CD14-positive monocyte (primary cell): ENCODE measurements around the gene PLCB2. TPM values are rescaled to one million over a fixed set of nuclear protein-coding genes. Genes with fewer than 3 reads are reported as not detected.

Experiments
- DNase-seq, 3 donors: peaks; one replicate each; pipeline ENCODE4 v3.0.0-alpha.2; 2011 to 2022
- H2AFZ ChIP-seq: 2 replicates; pipeline ENCODE4 v1.6.0; 2012; ENCODE audit warnings: mild to moderate bottlenecking, low read depth, low read length, inconsistent platforms; ENCODE audit not compliant: insufficient read depth, poor library complexity, severe bottlenecking
- H3K27ac ChIP-seq, 2 donors: 1 replicate in 1 of 2; 2 replicates in 1 of 2; pipeline ENCODE4 v1.5.1; 2012 to 2013; ENCODE audit warnings: low read length in 2 of 2, control low read depth in 1 of 2, inconsistent platforms in 1 of 2, low read depth in 1 of 2, mild to moderate bottlenecking in 1 of 2
- H3K27me3 ChIP-seq, 2 donors: one replicate each; pipeline versions ENCODE4 v1.6.0 to v1.6.1; 2011 to 2013; ENCODE audit warnings: low read length in 2 of 2; ENCODE audit not compliant: control insufficient read depth in 2 of 2, insufficient read depth in 2 of 2
- H3K36me3 ChIP-seq, 2 donors: replicated peaks in 1 of 2; 1 replicate in 1 of 2; 2 replicates in 1 of 2; pipeline versions ENCODE4 v1.5.1 to v1.6.1; 2012 to 2013; ENCODE audit warnings: low read length in 2 of 2, control low read depth in 1 of 2, inconsistent platforms in 1 of 2, mild to moderate bottlenecking in 1 of 2; ENCODE audit not compliant: insufficient read depth in 2 of 2, control insufficient read depth in 1 of 2
- H3K4me1 ChIP-seq, 2 donors: 1 replicate in 1 of 2; 2 replicates in 1 of 2; pipeline versions ENCODE4 v1.5.1 to v1.6.1; 2012 to 2013; ENCODE audit warnings: low read length in 2 of 2, control low read depth in 1 of 2, inconsistent platforms in 1 of 2, mild to moderate bottlenecking in 1 of 2, moderate library complexity in 1 of 2; ENCODE audit not compliant: insufficient read depth in 2 of 2, control insufficient read depth in 1 of 2
- H3K4me2 ChIP-seq: replicated peaks from 2 replicates; pipeline ENCODE3; 2012; ENCODE audit warnings: low read length, moderate library complexity, mild to moderate bottlenecking; ENCODE audit not compliant: poor library complexity, severe bottlenecking; ENCODE audit errors: extremely low read depth
- H3K4me3 ChIP-seq, 3 experiments: fragments of 200-600 bp in 1 of 3; sonication (generic) in 1 of 3; replicated peaks in 1 of 3; 1 replicate in 2 of 3; 2 replicates in 1 of 3; pipeline ENCODE4 v1.5.1; 2011 to 2013; ENCODE audit warnings: low read length in 3 of 3, mild to moderate bottlenecking in 3 of 3, control low read depth in 2 of 3, low read depth in 2 of 3, inconsistent platforms in 1 of 3, moderate library complexity in 1 of 3
- H3K79me2 ChIP-seq: 2 replicates; pipeline ENCODE4 v1.6.0; 2012; ENCODE audit warnings: mild to moderate bottlenecking, control low read depth, inconsistent platforms, low read length, moderate library complexity; ENCODE audit not compliant: insufficient read depth
- H3K9ac ChIP-seq: 2 replicates; pipeline ENCODE4 v1.6.0; 2017; ENCODE audit warnings: low read length, mild to moderate bottlenecking; ENCODE audit not compliant: insufficient read depth, poor library complexity, severe bottlenecking
- H3K9me3 ChIP-seq, 2 donors: replicated peaks in 1 of 2; 1 replicate in 1 of 2; 2 replicates in 1 of 2; pipeline versions ENCODE4 v1.5.1 to v1.6.1; 2012 to 2013; ENCODE audit warnings: low read length in 2 of 2, control low read depth in 1 of 2; ENCODE audit not compliant: control insufficient read depth in 1 of 2, insufficient read depth in 1 of 2
- H4K20me1 ChIP-seq: 2 replicates; pipeline ENCODE4 v1.6.0; 2012; ENCODE audit warnings: mild to moderate bottlenecking, low read length, control low read depth, moderate library complexity; ENCODE audit not compliant: insufficient read depth
- H3K27ac Mint-ChIP-seq, 7 donors: one replicate each; pipeline ENCODE4 v1.8.0; 2020; ENCODE audit warnings: mild to moderate bottlenecking in 7 of 7, mixed read lengths in 7 of 7, moderate library complexity in 6 of 7, inconsistent platforms in 2 of 7
- H3K27me3 Mint-ChIP-seq, 3 donors: one replicate each; pipeline ENCODE4 v1.8.0; 2021 to 2022; ENCODE audit warnings: low read depth in 3 of 3, mild to moderate bottlenecking in 3 of 3, mixed read lengths in 3 of 3, moderate library complexity in 3 of 3, inconsistent platforms in 1 of 3
- H3K36me3 Mint-ChIP-seq, 2 donors: one replicate each; pipeline ENCODE4 v1.8.0; 2020; ENCODE audit warnings: mixed read lengths in 2 of 2, inconsistent platforms in 1 of 2, mild to moderate bottlenecking in 1 of 2
- H3K4me1 Mint-ChIP-seq: one replicate; pipeline ENCODE4 v1.8.0; 2020; ENCODE audit warnings: mild to moderate bottlenecking, mixed read lengths
- H3K4me3 Mint-ChIP-seq, 2 donors: one replicate each; pipeline ENCODE4 v1.8.0; 2020; ENCODE audit warnings: mild to moderate bottlenecking in 2 of 2, mixed read lengths in 2 of 2, moderate library complexity in 1 of 2
- H3K9me3 Mint-ChIP-seq, 7 donors: one replicate each; pipeline ENCODE4 v1.8.0; 2020 to 2022; ENCODE audit warnings: mixed read lengths in 7 of 7, mild to moderate bottlenecking in 6 of 7, moderate library complexity in 6 of 7, inconsistent platforms in 2 of 7
- CTCF ChIP-seq: fragments of 200-600 bp; IDR thresholded peaks from one replicate; pipeline ENCODE4 v1.8.0; 2022; ENCODE audit warnings: antibody characterized with exemption, mild to moderate bottlenecking
- WGBS: methylation state at CpG from one replicate; pipeline ENCODE4 v1.1.5; 2013; ENCODE audit warnings: missing lambda C conversion rate; ENCODE audit not compliant: insufficient coverage; 5-methylcytosine and 5-hydroxymethylcytosine counted together
- intact Hi-C, 2 donors: fragments of 100-400 bp; cut with micrococcal nuclease; formaldehyde crosslinking; loops; one replicate each; pipeline versions ENCODE4 v1.15.0 to v1.15.1; 2023
- polyA plus RNA-seq, 3 donors: library from polyadenylated mRNA; depleted of rRNA in 1 of 3; unstranded in 2 of 3; stranded (reverse) in 1 of 3; fragments of 300-500 nt in 2 of 3; fragments of >200 nt in 1 of 3; fragmentation: Illumina TruSeq in 2 of 3; gene quantifications; 1 replicate in 2 of 3; 2 replicates in 1 of 3; pipeline ENCODE4 v1.2.3, GENCODE V29; 2012 to 2021

PLCB2 gene
- polyA plus RNA-seq, 3 donors: 56.5 to 1,191 (median 74.5) TPM

GRCh38 chr15:40331637-40332036 lies 23.9 kb upstream of the PLCB2 start:
- Mint-ChIP-seq H3K27me3 (peaks cover 1 to 4% (median 2%) of the 10 kb centered on the region in 3 donors), H3K4me1 (peaks cover 94% of the 10 kb centered on the region), H3K4me3 (peak overlapping the region in 1 of 2 donors; percentile 39), H3K9me3 (peaks cover 0 to 1% (median 0%) of the 10 kb centered on the region in 7 donors), H3K36me3 (peaks cover 46 to 48% of the 10 kb centered on the region in 2 donors), H3K27ac (peak overlapping the region in 2 of 7 donors; percentile 54 to 63)
- no peak overlapping the region for H3K4me2 ChIP-seq
- intact Hi-C loops: no loop called here
- 94% methylated on average over 7 of the region's 7 CpGs for WGBS
- H3K27me3 ChIP-seq: no peaks in the 10 kb centered on the region
- H3K9me3 ChIP-seq: no peaks in the 10 kb centered on the region
- no peak overlapping the region for H3K4me3 ChIP-seq
- no peak for DNase-seq
- H4K20me1 ChIP-seq: no peaks in the 10 kb centered on the region
- peaks cover 23% of the 10 kb centered on the region for H3K79me2 ChIP-seq
- peaks cover 3 to 39% of the 10 kb centered on the region in 2 donors for H3K36me3 ChIP-seq
- TF ChIP-seq CTCF: no peak
- no peak overlapping the region for H3K27ac ChIP-seq
- H2AFZ ChIP-seq: no peak overlapping the region
- peaks cover 77 to 85% of the 10 kb centered on the region in 2 donors for H3K4me1 ChIP-seq
- H3K9ac ChIP-seq: no peak overlapping the region

GRCh38 chr15:40331026-40331425 lies 23.3 kb upstream of the PLCB2 start:
- DNase-seq: no peak
- peaks cover 48 to 54% of the 10 kb centered on the region in 2 donors for H3K36me3 Mint-ChIP-seq
- peaks cover 1 to 4% (median 2%) of the 10 kb centered on the region in 3 donors for H3K27me3 Mint-ChIP-seq
- Histone ChIP-seq H3K9me3 (no peaks in the 10 kb centered on the region), H3K27ac (no peak overlapping the region), H3K4me3 (no peak overlapping the region), H3K36me3 (peaks cover 3 to 40% of the 10 kb centered on the region in 2 donors), H3K9ac (no peak overlapping the region), H4K20me1 (no peaks in the 10 kb centered on the region), H3K79me2 (peaks cover 29% of the 10 kb centered on the region), H3K4me2 (no peak overlapping the region), H3K4me1 (peaks cover 77 to 85% of the 10 kb centered on the region in 2 donors), H3K27me3 (no peaks in the 10 kb centered on the region), H2AFZ (no peak overlapping the region)
- intact Hi-C loops: no loop called here
- H3K27ac Mint-ChIP-seq: peak overlapping the region in 3 of 7 donors; percentile 22 to 87 (median 72)
- peaks cover 95% of the 10 kb centered on the region for H3K4me1 Mint-ChIP-seq
- peaks cover 0 to 1% (median 0%) of the 10 kb centered on the region in 7 donors for H3K9me3 Mint-ChIP-seq
- no peak overlapping the region for H3K4me3 Mint-ChIP-seq
- no peak for TF ChIP-seq CTCF
- no CpG with 5 or more reads among the region's 7 CpGs for WGBS
